Activated naive CD4-positive, alpha-beta T cell treated with Interleukin-2 at 50 U/mL for 16 hours (primary cell): ENCODE measurements around the gene BDKRB1.

Experiments used
- DNase-seq: peaks from one replicate; pipeline ENCODE4 v3.0.0-alpha.2; 2020

BDKRB1 gene

GRCh38 chr14:96285667-96286066, 29.7 kb downstream of the BDKRB1 start:
- no peak for DNase-seq

GRCh38 chr14:96286251-96286650, 30.2 kb downstream of the BDKRB1 start:
- no peak for DNase-seq

GRCh38 chr14:96287856-96288255, 31.8 kb downstream of the BDKRB1 start:
- DNase-seq, result no peak

GRCh38 chr14:96294246-96294645, 38.2 kb downstream of the BDKRB1 start:
- DNase-seq, result no peak

- DNase-seq, result no peak
Measured at GRCh38 chr14:96297000-96297399, 41.0 kb downstream of the BDKRB1 start.

GRCh38 chr14:96297997-96298515, 42.0 kb downstream of the BDKRB1 start:
- no peak for DNase-seq

GRCh38 chr14:96299441-96299840, 43.4 kb downstream of the BDKRB1 start:
- DNase-seq, result no peak

- DNase-seq, result no peak
Measured at GRCh38 chr14:96303981-96304380, 48.0 kb downstream of the BDKRB1 start.

- DNase-seq, result no peak
Measured at GRCh38 chr14:96304956-96305355, 48.9 kb downstream of the BDKRB1 start.

GRCh38 chr14:96307434-96307833, 51.4 kb downstream of the BDKRB1 start:
- DNase-seq, result no peak

GRCh38 chr14:96309133-96309895, 53.3 kb downstream of the BDKRB1 start:
- DNase-seq, result no peak

GRCh38 chr14:96309896-96310330, 53.9 kb downstream of the BDKRB1 start:
- no peak for DNase-seq

- no peak for DNase-seq
Measured at GRCh38 chr14:96310906-96311305, 54.9 kb downstream of the BDKRB1 start.
